Neuronal stem cell (in vitro differentiated cells): ENCODE measurements around the gene AKT2.

Source experiments
- DNase-seq: peaks from one replicate; pipeline ENCODE4 v3.0.0-alpha.2; 2013; ENCODE audit warnings: low spot score
- H2AFZ ChIP-seq: one replicate; pipeline ENCODE4 v1.6.1; 2013; ENCODE audit warnings: mild to moderate bottlenecking, low read length, inconsistent platforms
- H2AK5ac ChIP-seq: 2 replicates; pipeline ENCODE4 v1.6.1; 2013; ENCODE audit warnings: low read depth, mild to moderate bottlenecking, inconsistent platforms, low read length, moderate library complexity, mixed read lengths
- H2BK120ac ChIP-seq: 2 replicates; pipeline ENCODE4 v1.6.1; 2013; ENCODE audit warnings: low read depth, mild to moderate bottlenecking, inconsistent platforms, low read length, moderate library complexity, mixed read lengths
- H2BK12ac ChIP-seq: one replicate; pipeline ENCODE4 v1.6.1; 2013; ENCODE audit warnings: low read length, inconsistent platforms
- H2BK15ac ChIP-seq: 2 replicates; pipeline ENCODE4 v1.6.1; 2013; ENCODE audit warnings: mild to moderate bottlenecking, low read length, inconsistent platforms, mixed read lengths
- H2BK5ac ChIP-seq: one replicate; pipeline ENCODE4 v1.6.1; 2013; ENCODE audit warnings: inconsistent platforms, mild to moderate bottlenecking, low read length, moderate library complexity
- H3K14ac ChIP-seq: one replicate; pipeline ENCODE4 v1.6.1; 2013; ENCODE audit warnings: low read length, inconsistent platforms
- H3K18ac ChIP-seq: 2 replicates; pipeline ENCODE4 v1.6.1; 2013; ENCODE audit warnings: low read length, inconsistent platforms
- H3K23ac ChIP-seq: 2 replicates; pipeline ENCODE4 v1.6.1; 2013; ENCODE audit warnings: low read depth, mild to moderate bottlenecking, mixed read lengths, low read length, inconsistent platforms; ENCODE audit not compliant: poor library complexity
- H3K27ac ChIP-seq: replicated peaks from 3 replicates; pipeline ENCODE4 v1.5.1; 2013; ENCODE audit warnings: low read length, inconsistent platforms
- H3K27me3 ChIP-seq, 3 experiments: 2 replicates each; pipeline ENCODE4 v1.6.1; 2013; ENCODE audit warnings: low read length in 3 of 3, mild to moderate bottlenecking in 2 of 3, inconsistent platforms in 1 of 3, low read depth in 1 of 3, mixed read lengths in 1 of 3, moderate library complexity in 1 of 3; ENCODE audit not compliant: control insufficient read depth in 3 of 3, insufficient read depth in 3 of 3
- H3K36me3 ChIP-seq, 2 donors: replicated peaks in 1 of 2; 2 replicates each; pipeline ENCODE4 v1.6.1; 2013; ENCODE audit warnings: low read length in 2 of 2; ENCODE audit not compliant: control insufficient read depth in 2 of 2, insufficient read depth in 2 of 2
- H3K4ac ChIP-seq: 2 replicates; pipeline ENCODE4 v1.6.1; 2013; ENCODE audit warnings: inconsistent platforms, mild to moderate bottlenecking, low read length, moderate library complexity
- H3K4me1 ChIP-seq, 2 donors: 1 replicate in 1 of 2; 2 replicates in 1 of 2; pipeline ENCODE4 v1.6.1; 2013; ENCODE audit warnings: low read length in 2 of 2, low read depth in 1 of 2; ENCODE audit not compliant: control insufficient read depth in 2 of 2, insufficient read depth in 1 of 2
- H3K4me2 ChIP-seq: one replicate; pipeline ENCODE4 v1.6.1; 2013; ENCODE audit warnings: mild to moderate bottlenecking, low read length, inconsistent platforms; ENCODE audit not compliant: insufficient read depth, poor library complexity, severe bottlenecking
- H3K4me3 ChIP-seq, 2 donors: 2 replicates each; pipeline ENCODE4 v1.5.1; 2013; ENCODE audit warnings: low read length in 2 of 2, mild to moderate bottlenecking in 2 of 2, inconsistent platforms in 1 of 2, moderate library complexity in 1 of 2
- H3K79me1 ChIP-seq: one replicate; pipeline ENCODE4 v1.6.1; 2013; ENCODE audit warnings: low read depth, mild to moderate bottlenecking, inconsistent platforms, low read length, moderate library complexity
- H3K9ac ChIP-seq: one replicate; pipeline ENCODE4 v1.6.1; 2013; ENCODE audit warnings: mild to moderate bottlenecking, low read depth, low read length, inconsistent platforms; ENCODE audit not compliant: poor library complexity
- H3K9me3 ChIP-seq, 2 donors: replicated peaks in 1 of 2; 2 replicates each; pipeline versions ENCODE3 to v1.6.1; 2013; ENCODE audit warnings: low read length in 2 of 2, mild to moderate bottlenecking in 2 of 2, inconsistent platforms in 1 of 2, low read depth in 1 of 2, mixed read lengths in 1 of 2, moderate library complexity in 1 of 2; ENCODE audit not compliant: control insufficient read depth in 2 of 2, insufficient read depth in 1 of 2
- H4K8ac ChIP-seq: one replicate; pipeline ENCODE4 v1.6.1; 2013; ENCODE audit warnings: low read depth, mild to moderate bottlenecking, inconsistent platforms, low read length, moderate library complexity
- H4K91ac ChIP-seq: one replicate; pipeline ENCODE4 v1.6.1; 2013; ENCODE audit warnings: low read length, low read depth, mild to moderate bottlenecking, inconsistent platforms; ENCODE audit not compliant: poor library complexity
- WGBS, 2 donors: extraction: QIAGEN DNeasy Blood & Tissue Kit; methylation state at CpG; one replicate each; pipeline ENCODE4 v1.1.7; 2013; ENCODE audit warnings: missing lambda C conversion rate in 2 of 2, mixed read lengths in 1 of 2; ENCODE audit not compliant: insufficient read length in 2 of 2, insufficient replicate concordance in 1 of 2; ENCODE audit errors: extremely low coverage in 2 of 2; 5-methylcytosine and 5-hydroxymethylcytosine counted together

Gene AKT2

GRCh38 chr19:40251991-40252390, 33.2 kb downstream of the AKT2 start:
- H2AFZ ChIP-seq: no peak overlapping the region
- H3K23ac ChIP-seq: no peak overlapping the region
- H3K14ac ChIP-seq: no peak overlapping the region
- no peaks in the 10 kb centered on the region for H3K27me3 ChIP-seq
- H2BK15ac ChIP-seq: no peak overlapping the region
- no peaks in the 10 kb centered on the region for H3K9me3 ChIP-seq
- no peak overlapping the region for H3K4ac ChIP-seq
- no peak overlapping the region for H3K4me3 ChIP-seq
- no peak overlapping the region for H4K8ac ChIP-seq
- no peak overlapping the region for H3K27ac ChIP-seq
- H2AK5ac ChIP-seq: no peak overlapping the region
- no CpG with 5 or more reads among the region's 4 CpGs for WGBS, 2 donors
- no peak overlapping the region for H2BK5ac ChIP-seq
- H4K91ac ChIP-seq: no peak overlapping the region
- no peak overlapping the region for H3K4me2 ChIP-seq
- H2BK12ac ChIP-seq: no peak overlapping the region
- H3K18ac ChIP-seq: no peak overlapping the region
- peak overlapping the region; percentile 22 for H3K9ac ChIP-seq
- H3K79me1 ChIP-seq: peaks cover 7% of the 10 kb centered on the region
- H3K36me3 ChIP-seq: peaks cover 23 to 82% of the 10 kb centered on the region in 2 donors
- DNase-seq: no peak
- no peaks in the 10 kb centered on the region for H3K4me1 ChIP-seq
- no peak overlapping the region for H2BK120ac ChIP-seq

- no peak overlapping the region for H2BK12ac ChIP-seq
- no peak overlapping the region for H3K27ac ChIP-seq
- H2BK120ac ChIP-seq: no peak overlapping the region
- no peak overlapping the region for H3K4ac ChIP-seq
- H3K79me1 ChIP-seq: peaks cover 5% of the 10 kb centered on the region
- DNase-seq: no peak
- H2AK5ac ChIP-seq: no peak overlapping the region
- peaks cover 16 to 75% of the 10 kb centered on the region in 2 donors for H3K36me3 ChIP-seq
- H3K9ac ChIP-seq: no peak overlapping the region
- no peak overlapping the region for H2BK5ac ChIP-seq
- H4K8ac ChIP-seq: no peak overlapping the region
- H2BK15ac ChIP-seq: no peak overlapping the region
- no peaks in the 10 kb centered on the region for H3K4me1 ChIP-seq
- no peaks in the 10 kb centered on the region for H3K27me3 ChIP-seq
- H3K23ac ChIP-seq: no peak overlapping the region
- no peak overlapping the region for H3K14ac ChIP-seq
- H2AFZ ChIP-seq: no peak overlapping the region
- no peaks in the 10 kb centered on the region for H3K9me3 ChIP-seq
- no peak overlapping the region for H3K18ac ChIP-seq
- no peak overlapping the region for H3K4me3 ChIP-seq
- H4K91ac ChIP-seq: no peak overlapping the region
- H3K4me2 ChIP-seq: no peak overlapping the region
These were observed 33.9 kb downstream of the AKT2 start for GRCh38 chr19:40251244-40251643.

GRCh38 chr19:40249781-40250180, 35.4 kb downstream of the AKT2 start:
- no peak overlapping the region for H2BK15ac ChIP-seq
- no peak overlapping the region for H3K14ac ChIP-seq
- H3K18ac ChIP-seq: no peak overlapping the region
- peaks cover under 1 to 5% of the 10 kb centered on the region in 2 donors for H3K4me1 ChIP-seq
- no peak overlapping the region for H3K4ac ChIP-seq
- H2AK5ac ChIP-seq: no peak overlapping the region
- DNase-seq: no peak
- no peak overlapping the region for H2BK5ac ChIP-seq
- no peak overlapping the region for H3K27ac ChIP-seq
- H3K4me3 ChIP-seq: no peak overlapping the region
- no peak overlapping the region for H2BK12ac ChIP-seq
- no peak overlapping the region for H3K4me2 ChIP-seq
- no peak overlapping the region for H4K91ac ChIP-seq
- no peak overlapping the region for H3K23ac ChIP-seq
- H3K79me1 ChIP-seq: peaks cover 5% of the 10 kb centered on the region
- no CpG with 5 or more reads among the region's 11 CpGs for WGBS, 2 donors
- H4K8ac ChIP-seq: no peak overlapping the region
- no peaks in the 10 kb centered on the region for H3K9me3 ChIP-seq
- no peak overlapping the region for H3K9ac ChIP-seq
- no peak overlapping the region for H2BK120ac ChIP-seq
- no peak overlapping the region for H2AFZ ChIP-seq
- peaks cover 4 to 60% of the 10 kb centered on the region in 2 donors for H3K36me3 ChIP-seq
- no peaks in the 10 kb centered on the region for H3K27me3 ChIP-seq

- peak overlapping the region in 1 of 2 donors; percentile 25 for H3K4me3 ChIP-seq
- peaks cover 3 to 54% of the 10 kb centered on the region in 2 donors for H3K36me3 ChIP-seq
- no peaks in the 10 kb centered on the region for H3K9me3 ChIP-seq
- no peak overlapping the region for H3K23ac ChIP-seq
- H2AK5ac ChIP-seq: no peak overlapping the region
- no peak for DNase-seq
- no peak overlapping the region for H3K18ac ChIP-seq
- no peak overlapping the region for H4K8ac ChIP-seq
- H3K4ac ChIP-seq: no peak overlapping the region
- H3K4me2 ChIP-seq: no peak overlapping the region
- H3K79me1 ChIP-seq: peaks cover 5% of the 10 kb centered on the region
- H4K91ac ChIP-seq: no peak overlapping the region
- WGBS, 2 donors: no CpG with 5 or more reads among the region's 10 CpGs
- no peak overlapping the region for H2BK5ac ChIP-seq
- no peak overlapping the region for H2BK120ac ChIP-seq
- no peak overlapping the region for H2BK12ac ChIP-seq
- no peaks in the 10 kb centered on the region for H3K27me3 ChIP-seq
- no peak overlapping the region for H2BK15ac ChIP-seq
- H3K27ac ChIP-seq: no peak overlapping the region
- no peak overlapping the region for H2AFZ ChIP-seq
- peaks cover 2 to 7% of the 10 kb centered on the region in 2 donors for H3K4me1 ChIP-seq
- H3K9ac ChIP-seq: no peak overlapping the region
- H3K14ac ChIP-seq: peak overlapping the region; percentile 41
These were observed 35.9 kb downstream of the AKT2 start for GRCh38 chr19:40249201-40249600.
